A673 (cell line): ENCODE data around the gene CALHM2. TPM values are rescaled to one million over a fixed set of nuclear protein-coding genes. Genes with fewer than 3 reads are reported as not detected.

ENCODE experiments used
- BruUV-seq: library from RNA; stranded (reverse); fragments of 400-500 nt; replicated peaks from 2 replicates; lab custom pipeline; 2021; lab: Mats Ljungman, UMichigan
- CTCF ChIA-PET: fragments of 300-600 bp; sonication (Branson Sonifier 250); formaldehyde crosslinking; loops from one replicate; lab custom pipeline; 2022; ENCODE audit warnings: antibody characterized with exemption; lab: Charles Lee
- POLR2A ChIA-PET: fragments of 300-600 bp; sonication (Branson Sonifier 250); formaldehyde crosslinking; loops from one replicate; lab custom pipeline; 2022; ENCODE audit warnings: antibody characterized with exemption; ENCODE audit not compliant: low non-redundant PET; lab: Charles Lee
- DNase-seq: peaks from one replicate; pipeline ENCODE4 v3.0.0-alpha.2; 2015; ENCODE audit warnings: low spot score
- H3K27ac ChIP-seq: fragments of 200-600 bp; sonication (generic); 2 replicates; pipeline ENCODE4 v1.5.1; 2016; ENCODE audit warnings: mixed run types, low read depth, mild to moderate bottlenecking, mixed read lengths, antibody characterized with exemption, low read length; ENCODE audit not compliant: poor library complexity, severe bottlenecking
- H3K27me3 ChIP-seq: fragments of 200-600 bp; sonication (generic); replicated peaks from 2 replicates; pipeline ENCODE4 v1.6.1; 2017; ENCODE audit warnings: mixed run types, low read depth, mild to moderate bottlenecking, mixed read lengths, antibody characterized with exemption, low read length; ENCODE audit not compliant: insufficient read depth, poor library complexity
- H3K36me3 ChIP-seq: fragments of 200-600 bp; sonication (generic); 2 replicates; pipeline ENCODE4 v1.6.1; 2016; ENCODE audit warnings: mixed run types, mild to moderate bottlenecking, mixed read lengths, antibody characterized with exemption, low read length; ENCODE audit not compliant: insufficient read depth, poor library complexity, severe bottlenecking
- H3K4me1 ChIP-seq: fragments of 200-600 bp; sonication (generic); 2 replicates; pipeline ENCODE4 v1.6.1; 2017; ENCODE audit warnings: mixed run types, mild to moderate bottlenecking, mixed read lengths, antibody characterized with exemption, low read length; ENCODE audit not compliant: insufficient read depth, poor library complexity, severe bottlenecking
- H3K4me3 ChIP-seq: fragments of 200-600 bp; sonication (generic); 2 replicates; pipeline ENCODE4 v1.5.1; 2016; ENCODE audit warnings: low read depth, mixed run types, mild to moderate bottlenecking, mixed read lengths, low read length; ENCODE audit not compliant: poor library complexity, severe bottlenecking
- H3K9me3 ChIP-seq: fragments of 200-600 bp; sonication (generic); 2 replicates; pipeline ENCODE4 v1.6.1; 2016; ENCODE audit warnings: mixed run types, low read depth, mild to moderate bottlenecking, mixed read lengths, antibody characterized with exemption, low read length; ENCODE audit not compliant: poor library complexity, severe bottlenecking
- CTCF ChIP-seq: fragments of 300-800, 200-600 bp; sonication (generic); conservative IDR thresholded peaks from 2 replicates; pipeline ENCODE4 v1.5.1; 2017; ENCODE audit warnings: low read depth, mild to moderate bottlenecking, antibody characterized with exemption, low read length, moderate library complexity, mixed read lengths
- EZH2 ChIP-seq: fragments of 200-600 bp; sonication (generic); IDR thresholded peaks from 2 replicates; pipeline ENCODE4 v1.6.1; 2017; ENCODE audit warnings: borderline replicate concordance, low read depth, mild to moderate bottlenecking, mixed read lengths, antibody characterized with exemption, low read length; ENCODE audit not compliant: poor library complexity, severe bottlenecking
- intact Hi-C: fragments of 100-400 bp; cut with micrococcal nuclease; formaldehyde crosslinking; loops from one replicate; pipeline ENCODE4 v1.10.0; 2022; ENCODE audit not compliant: unreplicated experiment
- total RNA-seq: library from RNA; stranded (reverse); gene quantifications from 2 replicates; pipeline ENCODE4 v1.2.3, GENCODE V29; 2021

Gene CALHM2
- total RNA-seq, 1 experiment from 2014 or later, result 5.9 TPM

- no peak for TF ChIP-seq CTCF
- no peak for TF ChIP-seq EZH2
- Histone ChIP-seq H3K4me1 (peaks cover 2% of the 10 kb centered on the region), H3K36me3 (no peaks in the 10 kb centered on the region), H3K4me3 (no peak overlapping the region), H3K9me3 (no peaks in the 10 kb centered on the region), H3K27ac (no peak overlapping the region), H3K27me3 (no peaks in the 10 kb centered on the region)
- CTCF ChIA-PET, result no interaction called here
- POLR2A ChIA-PET, result no interaction called here
- intact Hi-C loops, result no loop called here
- no TSS peak for BruUV-seq
- no peak for DNase-seq
Observed at GRCh38 chr10:103456074-103456660, 4.0 kb upstream of the CALHM2 start.

- no peak overlapping the region for H3K4me3 ChIP-seq
- H3K36me3 ChIP-seq, result no peaks in the 10 kb centered on the region
- POLR2A ChIA-PET, result no interaction called here
- intact Hi-C loops, result no loop called here
- H3K27me3 ChIP-seq, result no peaks in the 10 kb centered on the region
- no peak for DNase-seq
- no peak overlapping the region for H3K27ac ChIP-seq
- no peaks in the 10 kb centered on the region for H3K9me3 ChIP-seq
- no TSS peak for BruUV-seq
- no peak for TF ChIP-seq CTCF
- TF ChIP-seq EZH2, result no peak
- H3K4me1 ChIP-seq, result peaks cover 5% of the 10 kb centered on the region
- CTCF ChIA-PET, result no interaction called here
Observed at GRCh38 chr10:103455235-103455634, 3.1 kb upstream of the CALHM2 start.

- H3K9me3 ChIP-seq, result no peaks in the 10 kb centered on the region
- TF ChIP-seq CTCF, result no peak
- TF ChIP-seq EZH2, result no peak
- CTCF ChIA-PET, result no interaction called here
- H3K27ac ChIP-seq, result no peak overlapping the region
- H3K4me1 ChIP-seq, result peaks cover 5% of the 10 kb centered on the region
- intact Hi-C loops, result no loop called here
- DNase-seq, result no peak
- no TSS peak for BruUV-seq
- no peaks in the 10 kb centered on the region for H3K27me3 ChIP-seq
- POLR2A ChIA-PET, result interaction anchor here (0.6 kb wide), 1 partner anchor 47 kb away, joined by 3 read pairs; no protein-coding TSS in a partner anchor
- peaks cover 6% of the 10 kb centered on the region for H3K36me3 ChIP-seq
- no peak overlapping the region for H3K4me3 ChIP-seq
Observed at GRCh38 chr10:103454026-103454425, 1.9 kb upstream of the CALHM2 start.
